MM.1S (cell line): ENCODE data around the gene SEMA3G.

Experiments used
- EZH2 ChIP-seq: fragments of 300-600 bp; sonication (generic); optimal IDR thresholded peaks from 2 replicates; pipeline ENCODE3; 2017; ENCODE audit warnings: low read depth, mild to moderate bottlenecking, antibody characterized with exemption, low read length, mixed read lengths
- EZH2phosphoT487 ChIP-seq: fragments of 300-600 bp; sonication (generic); IDR thresholded peaks from 2 replicates; pipeline ENCODE4 v1.6.1; 2018; ENCODE audit warnings: antibody characterized with exemption, low read length
- TF ChIP-seq, protein P1 (sequence below): fragments of 300-600 bp; sonication (generic); IDR thresholded peaks from 2 replicates; pipeline ENCODE4 v1.5.1; 2016; ENCODE audit warnings: antibody characterized with exemption, low read length, mixed read lengths

DNA sequence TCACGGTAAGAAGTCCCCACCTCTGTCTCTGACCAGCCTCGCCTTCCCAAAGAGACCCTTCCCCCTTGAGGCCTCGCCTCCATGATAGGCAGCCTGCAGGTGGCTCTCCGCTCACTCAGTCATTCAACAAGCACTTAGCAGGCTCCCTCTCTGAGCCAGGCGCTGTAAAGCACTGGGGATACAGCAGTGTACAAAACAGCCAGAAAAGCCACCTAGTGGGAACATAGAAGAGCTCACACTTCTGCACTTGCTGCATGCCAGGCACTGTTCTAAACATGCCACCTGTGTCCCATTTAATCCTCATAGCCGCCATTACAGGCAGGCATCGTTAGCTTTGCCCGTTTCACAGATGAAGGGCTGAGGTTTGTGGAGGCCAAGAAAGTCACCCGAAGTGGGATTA is 56.0 kb downstream of the SEMA3G start:
- TF ChIP-seq, protein P1, sequence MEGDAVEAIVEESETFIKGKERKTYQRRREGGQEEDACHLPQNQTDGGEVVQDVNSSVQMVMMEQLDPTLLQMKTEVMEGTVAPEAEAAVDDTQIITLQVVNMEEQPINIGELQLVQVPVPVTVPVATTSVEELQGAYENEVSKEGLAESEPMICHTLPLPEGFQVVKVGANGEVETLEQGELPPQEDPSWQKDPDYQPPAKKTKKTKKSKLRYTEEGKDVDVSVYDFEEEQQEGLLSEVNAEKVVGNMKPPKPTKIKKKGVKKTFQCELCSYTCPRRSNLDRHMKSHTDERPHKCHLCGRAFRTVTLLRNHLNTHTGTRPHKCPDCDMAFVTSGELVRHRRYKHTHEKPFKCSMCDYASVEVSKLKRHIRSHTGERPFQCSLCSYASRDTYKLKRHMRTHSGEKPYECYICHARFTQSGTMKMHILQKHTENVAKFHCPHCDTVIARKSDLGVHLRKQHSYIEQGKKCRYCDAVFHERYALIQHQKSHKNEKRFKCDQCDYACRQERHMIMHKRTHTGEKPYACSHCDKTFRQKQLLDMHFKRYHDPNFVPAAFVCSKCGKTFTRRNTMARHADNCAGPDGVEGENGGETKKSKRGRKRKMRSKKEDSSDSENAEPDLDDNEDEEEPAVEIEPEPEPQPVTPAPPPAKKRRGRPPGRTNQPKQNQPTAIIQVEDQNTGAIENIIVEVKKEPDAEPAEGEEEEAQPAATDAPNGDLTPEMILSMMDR, result no peak
- TF ChIP-seq EZH2phosphoT487 (no peak), EZH2 (no peak)
